Fibroblast of skin of back (primary cell): ENCODE results near the gene ARNT2.
"Not testable (repeated sequence)": the region's sequence is repeated elsewhere in the genome, so short reads cannot be mapped to it uniquely, and the experiment has no call there.

Experiments used
- DNase-seq: peaks from one replicate; pipeline ENCODE4 v3.0.0-alpha.2; 2013

Gene ARNT2

DNA sequence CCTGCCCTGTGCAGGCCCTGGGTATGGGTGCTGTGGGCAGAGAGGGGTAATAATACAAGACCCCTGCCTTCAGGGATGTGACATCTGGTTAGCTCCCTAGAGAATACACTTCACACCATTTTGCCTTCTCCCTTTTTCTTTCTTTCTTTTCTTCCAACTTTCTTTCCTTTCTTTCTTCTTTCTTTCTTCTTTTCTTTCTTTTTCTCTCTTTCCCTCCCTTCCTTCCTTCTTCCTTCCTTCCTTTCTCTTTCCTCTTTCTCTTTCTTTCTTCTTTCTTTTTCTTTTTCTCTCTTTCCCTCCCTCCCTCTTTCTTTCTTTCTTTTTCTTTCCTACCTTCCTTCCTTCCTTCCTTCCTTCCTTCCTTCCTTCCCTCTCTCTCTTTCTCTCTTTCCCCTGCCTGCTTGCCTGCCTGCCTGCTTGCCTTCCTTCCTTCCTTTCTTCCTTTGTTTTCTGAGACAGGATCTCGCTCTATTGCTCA, 222.5 kb downstream of the ARNT2 start:
- DNase-seq: no peak

DNA sequence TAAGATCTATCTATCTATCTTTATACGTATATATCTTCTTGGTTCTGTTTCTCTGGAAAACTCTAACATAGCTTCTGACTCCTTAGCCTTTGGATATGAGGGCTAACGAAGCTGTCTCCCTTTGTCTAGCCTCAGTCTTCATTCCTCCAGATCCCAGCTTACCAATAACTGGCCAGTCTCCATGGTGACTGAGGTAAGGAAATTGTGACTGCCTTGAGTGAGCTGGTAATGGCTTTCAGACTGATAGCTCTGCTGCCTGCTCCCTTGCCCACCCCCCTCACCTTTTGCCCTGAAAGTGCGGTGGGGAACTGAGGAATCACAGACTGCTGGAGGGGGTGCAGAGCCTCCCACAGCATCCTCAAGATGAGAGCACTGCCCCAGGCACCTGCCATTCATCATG, 225.2 kb downstream of the ARNT2 start:
- DNase-seq: no peak

DNA sequence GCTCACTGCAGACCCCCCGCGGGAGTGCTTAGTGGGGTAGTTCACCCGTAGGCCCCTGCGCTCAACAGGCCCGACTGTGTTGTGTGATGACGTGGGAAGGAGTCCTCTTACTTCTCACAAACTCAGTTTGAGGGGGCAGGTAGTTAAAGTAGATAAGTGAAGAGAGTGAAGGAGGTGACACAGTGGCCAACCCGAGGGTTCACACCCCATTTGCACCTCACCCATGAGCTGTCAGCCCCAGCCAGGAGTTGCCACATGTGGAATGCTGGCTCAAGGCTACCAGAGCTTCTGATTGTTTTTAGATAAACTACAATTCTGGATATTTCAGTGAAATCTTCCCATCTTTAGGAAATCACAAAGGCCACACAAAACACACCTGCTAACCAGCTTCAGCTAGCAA, 226.8 kb downstream of the ARNT2 start:
- DNase-seq: no peak

DNA sequence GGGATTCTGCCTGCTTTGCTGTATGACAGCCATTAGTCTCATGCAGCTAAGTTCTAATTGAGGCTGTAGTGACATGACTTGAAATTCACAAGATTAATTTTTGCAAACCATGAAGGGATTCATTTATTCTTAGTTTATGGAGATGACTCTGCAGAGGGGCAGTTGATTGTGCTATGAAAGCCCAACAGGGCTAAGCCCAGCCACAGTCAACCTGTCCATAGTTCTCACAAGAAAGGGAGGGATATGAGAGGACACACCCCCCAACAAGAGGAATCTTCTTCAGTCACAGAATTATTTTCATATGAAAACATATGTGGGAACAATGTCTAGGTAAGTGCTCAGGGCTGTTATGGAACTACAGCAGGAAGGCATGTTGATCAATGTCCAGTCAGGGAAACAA, 229.0 kb downstream of the ARNT2 start:
- no peak for DNase-seq

DNA sequence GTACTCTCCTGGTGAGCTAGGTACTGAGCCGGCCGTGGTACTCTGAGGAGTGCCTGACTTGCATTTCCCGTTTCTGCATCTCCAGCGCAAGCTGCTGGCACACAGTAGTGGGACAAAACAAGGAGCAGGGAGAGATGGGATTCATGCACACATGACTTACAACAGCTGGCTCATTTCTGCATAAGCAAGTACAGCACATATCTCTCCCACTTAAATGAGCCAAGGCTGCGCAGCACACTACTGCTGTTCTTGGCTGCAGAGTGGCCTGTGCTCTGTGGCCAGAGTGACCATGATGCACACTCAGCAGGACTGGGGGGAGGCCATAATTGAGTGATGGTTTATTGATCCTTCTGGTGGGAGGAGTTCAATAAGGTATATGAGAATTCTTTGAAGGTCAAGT, 231.8 kb downstream of the ARNT2 start:
- no peak for DNase-seq

DNA sequence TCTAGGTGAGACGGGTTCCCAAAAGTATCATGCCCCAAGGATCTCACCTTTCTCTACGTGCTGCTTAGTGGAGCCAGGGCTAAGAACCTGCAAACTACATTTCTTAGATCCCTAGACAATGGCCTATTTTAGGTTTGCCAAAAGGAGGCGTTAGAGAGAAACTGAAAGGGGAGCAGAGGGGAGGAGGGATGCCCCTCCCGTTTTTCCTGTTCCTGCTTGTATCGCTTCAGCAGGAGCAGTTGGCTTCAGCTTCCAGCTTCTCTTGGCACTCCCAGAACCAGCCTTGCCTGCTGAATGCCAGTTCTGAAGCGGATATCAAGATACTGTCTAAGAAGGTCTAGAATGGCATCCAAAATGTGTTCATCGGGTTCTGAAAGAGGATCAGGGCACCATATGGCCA, 232.5 kb downstream of the ARNT2 start:
- no peak for DNase-seq

DNA sequence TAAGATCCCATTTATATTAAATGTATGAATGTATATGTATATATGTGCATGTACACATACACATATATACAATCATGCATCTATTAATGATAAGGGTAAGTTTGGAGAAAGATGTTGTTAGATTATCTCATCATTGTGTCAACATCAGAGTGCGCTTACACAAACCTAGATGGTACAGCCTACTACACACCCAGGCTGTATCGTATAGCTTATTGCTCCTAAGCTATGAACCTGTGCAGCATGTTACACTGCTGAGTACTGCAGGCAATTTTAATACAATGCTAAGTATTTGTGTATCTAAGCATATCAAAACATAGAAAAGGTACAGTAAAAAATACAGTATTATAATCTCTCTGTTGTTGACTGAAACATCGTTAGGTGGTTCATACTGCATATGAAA, 233.6 kb downstream of the ARNT2 start:
- no peak for DNase-seq

DNA sequence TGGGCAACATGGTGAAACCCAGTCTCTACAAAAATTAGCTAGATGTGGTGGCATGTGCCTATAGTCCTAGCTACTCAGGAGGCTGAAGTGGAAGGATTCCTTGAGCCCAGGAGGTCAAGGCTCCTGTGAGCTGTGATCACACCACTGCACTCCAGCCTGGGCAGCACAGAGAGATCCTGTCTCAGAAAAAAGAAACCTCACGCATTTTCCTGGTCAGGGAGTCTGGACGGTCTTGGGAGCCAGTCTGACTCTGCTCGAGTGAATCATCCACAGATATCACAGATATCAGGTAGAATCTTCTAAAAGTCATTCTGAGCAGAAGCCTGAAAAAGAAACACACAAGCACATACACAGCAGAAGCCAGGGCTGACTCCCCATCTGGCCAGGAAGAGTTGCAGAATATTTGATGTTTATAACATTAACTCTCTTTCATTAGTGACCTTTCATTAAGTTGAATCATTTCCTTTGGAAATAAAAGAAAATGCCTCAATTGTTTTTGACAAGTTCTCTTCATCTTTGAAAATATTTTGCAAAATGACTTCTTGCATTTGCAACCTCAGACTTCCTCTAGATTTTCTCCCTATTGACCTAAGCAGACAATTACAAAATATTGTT, 234.5 kb downstream of the ARNT2 start:
- no peak for DNase-seq

DNA sequence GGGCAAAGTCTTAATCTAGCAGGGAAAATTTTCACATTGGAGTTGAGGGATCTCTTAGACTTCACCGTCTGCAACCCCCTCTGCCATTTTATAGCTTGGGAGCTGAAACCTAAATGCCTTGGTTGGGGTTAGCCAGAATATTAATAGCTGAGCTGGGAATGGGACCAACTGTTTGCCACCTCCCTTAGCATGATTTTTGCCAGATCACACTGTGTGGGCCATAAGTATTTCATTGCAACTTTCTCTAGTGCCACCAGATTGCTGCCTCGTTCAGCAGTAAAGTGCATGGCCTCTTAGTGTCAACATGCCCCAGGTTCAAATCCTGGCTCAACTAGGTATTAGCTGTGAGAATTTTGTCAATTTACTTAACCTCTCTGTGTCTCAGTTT, 235.0 kb downstream of the ARNT2 start:
- no peak for DNase-seq

DNA sequence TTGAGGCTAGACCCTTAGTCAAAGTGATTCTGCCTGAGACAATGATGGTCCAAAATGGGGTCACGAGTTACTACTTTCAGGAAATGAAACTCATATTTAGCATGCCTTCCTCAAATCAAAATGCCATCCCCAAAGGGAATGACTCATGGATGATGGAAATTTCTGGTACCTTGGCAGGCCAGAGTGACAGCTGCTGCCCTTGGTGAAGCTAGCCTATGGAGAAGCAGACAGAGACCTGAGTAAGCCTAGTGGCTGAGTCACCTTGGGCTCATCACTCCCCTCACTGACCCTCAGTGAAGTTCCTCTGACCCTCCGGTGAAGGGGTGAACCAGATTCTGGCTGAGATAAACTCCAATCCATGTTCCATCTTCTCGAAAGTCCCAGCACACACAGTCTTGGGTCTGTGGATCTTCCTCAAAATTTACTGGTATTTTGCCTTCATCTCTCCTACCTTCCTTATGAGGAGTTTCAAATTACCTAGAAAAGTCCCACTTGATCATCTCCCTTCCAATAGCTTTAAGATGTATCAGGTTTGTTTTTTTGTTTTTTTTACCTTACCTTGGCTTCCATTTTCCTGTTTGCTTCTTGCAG, 236.4 kb downstream of the ARNT2 start:
- no peak for DNase-seq

DNA sequence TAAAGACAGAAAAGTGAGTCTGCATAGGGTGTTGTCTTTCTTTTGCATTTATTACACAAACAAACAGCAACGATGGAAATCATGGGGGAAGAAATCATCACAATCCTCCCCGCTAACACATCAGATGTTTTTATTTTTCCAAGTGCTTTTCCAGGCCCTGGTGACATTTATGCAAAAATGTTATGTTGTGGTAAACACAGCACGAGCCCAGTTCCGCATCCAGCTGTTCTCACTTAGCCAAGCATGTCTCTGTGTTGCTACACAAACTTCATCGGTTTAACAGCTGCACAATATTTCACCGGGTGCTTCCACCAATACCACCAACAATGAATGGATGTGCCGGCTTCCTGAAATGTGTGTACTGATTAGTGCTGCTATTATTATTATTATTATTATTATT, 237.2 kb downstream of the ARNT2 start:
- DNase-seq: no peak

DNA sequence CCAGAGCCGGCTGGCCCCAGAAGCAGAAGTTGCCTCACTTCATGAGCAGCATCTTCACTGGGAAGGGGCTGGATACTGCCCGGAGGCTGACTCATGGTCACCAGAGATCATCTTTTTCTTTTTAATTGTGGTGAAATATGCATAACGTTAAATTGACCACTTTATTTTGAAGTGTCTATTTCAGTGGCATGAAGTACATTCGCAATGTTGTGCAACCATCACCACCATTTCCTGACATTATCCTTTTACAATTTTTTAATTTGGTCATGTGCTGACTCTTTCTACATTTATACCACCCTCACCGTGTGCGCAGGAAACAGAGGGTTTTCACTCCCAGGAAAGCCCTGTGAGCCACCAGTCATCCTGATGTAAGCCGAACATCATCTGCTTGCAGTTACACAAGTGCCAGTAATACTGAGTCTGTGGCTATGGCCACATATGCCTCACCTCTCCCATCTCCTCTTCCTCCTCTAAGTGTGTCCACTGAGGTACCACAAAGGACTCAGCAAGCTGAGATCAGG, 239.3 kb downstream of the ARNT2 start:
- no peak for DNase-seq

DNA sequence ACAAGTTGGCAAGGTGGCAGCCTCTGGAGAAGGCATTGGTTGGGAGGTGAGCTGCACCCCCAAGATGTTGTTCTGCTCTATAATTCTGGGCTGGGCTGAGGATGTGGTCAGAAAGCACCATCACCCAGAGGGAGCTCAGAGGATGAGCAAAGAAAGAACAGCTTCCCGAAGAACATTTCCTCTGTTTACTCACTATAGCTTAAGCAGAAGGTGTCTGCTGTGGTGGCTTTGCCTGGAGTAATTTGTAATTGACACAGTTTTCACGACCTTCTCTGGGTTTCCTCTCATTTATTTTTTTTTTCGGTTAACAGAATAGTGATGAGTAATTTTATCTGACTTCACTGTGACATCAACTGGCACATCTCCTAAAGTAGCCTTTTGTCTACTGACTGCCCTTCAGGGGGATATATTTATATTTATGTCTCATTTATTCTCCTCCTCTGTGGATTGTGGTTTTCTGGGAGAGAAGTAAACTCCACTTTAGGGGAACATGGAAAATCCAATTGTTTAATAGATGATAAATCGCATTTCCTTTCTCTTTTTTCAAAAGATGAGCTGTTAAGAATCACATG, 241.4 kb downstream of the ARNT2 start:
- DNase-seq: no peak

DNA sequence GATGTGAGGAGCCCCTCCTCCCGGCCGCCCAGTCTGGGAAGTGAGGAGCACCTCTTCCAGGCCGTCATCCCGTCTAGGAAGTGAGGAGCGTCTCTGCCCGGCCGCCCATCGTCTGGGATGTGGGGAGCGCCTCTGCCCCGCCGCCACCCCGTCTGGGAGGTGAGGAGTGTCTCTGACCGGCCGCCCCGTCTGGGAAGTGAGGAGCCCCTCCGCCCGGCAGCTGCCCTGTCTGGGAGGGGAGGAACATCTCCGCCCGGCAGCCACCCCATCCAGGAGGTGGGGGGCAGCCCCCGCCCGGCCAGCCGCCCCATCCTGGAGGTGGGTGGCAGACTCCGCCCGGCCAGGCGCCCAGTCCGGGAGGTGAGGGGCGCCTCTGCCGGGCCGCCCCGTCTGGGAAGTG, 243.2 kb downstream of the ARNT2 start:
- not testable (repeated sequence) for DNase-seq
